PC-3 (cell line): ENCODE results near the gene NSL1. TPM values are rescaled to one million over a fixed set of nuclear protein-coding genes. Genes with fewer than 3 reads are reported as not detected.

Experiments used
- ATAC-seq: fragments of 200-7000 bp; cut with Tn5 transposase; 2 replicates; pipeline ENCODE4 v1.9.1; 2020; ENCODE audit warnings: mild to moderate bottlenecking, moderate library complexity
- BruUV-seq: library from RNA; stranded (reverse); fragments of 400-500 nt; replicated peaks from 2 replicates; lab custom pipeline; 2021; lab: Mats Ljungman, UMichigan
- CTCF ChIA-PET: fragments of 300-600 bp; sonication (Branson Sonifier 250); formaldehyde crosslinking; loops from one replicate; lab custom pipeline; 2022; ENCODE audit warnings: antibody characterized with exemption; lab: Charles Lee
- POLR2A ChIA-PET: fragments of 300-600 bp; sonication (Branson Sonifier 250); formaldehyde crosslinking; loops from one replicate; lab custom pipeline; 2022; ENCODE audit warnings: antibody characterized with exemption; ENCODE audit not compliant: unreplicated experiment; lab: Charles Lee
- DNase-seq: peaks from one replicate; pipeline ENCODE4 v3.0.0-alpha.2; 2015
- H2AFZ ChIP-seq: fragments of 300-600 bp; sonication (generic); 2 replicates; pipeline ENCODE4 v1.6.0; 2016; ENCODE audit warnings: antibody characterized with exemption, low read length
- H3F3A ChIP-seq: fragments of 300-600 bp; sonication (generic); one replicate; pipeline ENCODE4 v1.6.0; 2017; ENCODE audit warnings: antibody characterized with exemption, low read length, control low read depth, mild to moderate bottlenecking; ENCODE audit not compliant: unreplicated experiment
- H3K27ac ChIP-seq: fragments of 300-600 bp; sonication (generic); 2 replicates; pipeline ENCODE4 v1.5.1; 2016; ENCODE audit warnings: mild to moderate bottlenecking, low read length
- H3K27me3 ChIP-seq: fragments of 300-600 bp; sonication (generic); 2 replicates; pipeline ENCODE4 v1.6.1; 2016; ENCODE audit warnings: low read length, mixed read lengths
- H3K36me3 ChIP-seq: fragments of 300-600 bp; sonication (generic); 2 replicates; pipeline ENCODE4 v1.6.1; 2016; ENCODE audit warnings: low read depth, mixed run types, low read length, mixed read lengths
- H3K4me1 ChIP-seq: fragments of 300-600 bp; sonication (generic); 2 replicates; pipeline ENCODE4 v1.5.1; 2016; ENCODE audit warnings: low read length; ENCODE audit not compliant: insufficient read depth
- H3K4me2 ChIP-seq: fragments of 300-600 bp; sonication (generic); 2 replicates; pipeline ENCODE4 v1.6.0; 2016; ENCODE audit warnings: low read length
- H3K4me3 ChIP-seq: fragments of 300-600 bp; sonication (generic); 2 replicates; pipeline ENCODE4 v1.5.1; 2016; ENCODE audit warnings: mild to moderate bottlenecking, low read length, mixed read lengths
- H3K79me2 ChIP-seq: fragments of 300-600 bp; sonication (generic); 2 replicates; pipeline ENCODE4 v1.6.1; 2017; ENCODE audit warnings: low read length, mixed read lengths
- H3K9ac ChIP-seq: fragments of 300-600 bp; sonication (generic); 2 replicates; pipeline ENCODE4 v1.6.0; 2016; ENCODE audit warnings: mild to moderate bottlenecking, low read length
- H3K9me2 ChIP-seq: fragments of 300-600 bp; sonication (generic); replicated peaks from 2 replicates; pipeline ENCODE4 v1.6.1; 2016; ENCODE audit warnings: mixed run types, low read length, mixed read lengths
- H3K9me3 ChIP-seq: fragments of 300-600 bp; sonication (generic); 2 replicates; pipeline ENCODE4 v1.6.1; 2016; ENCODE audit warnings: low read length, mixed read lengths
- H4K20me1 ChIP-seq: fragments of 300-600 bp; sonication (generic); 2 replicates; pipeline ENCODE4 v1.6.1; 2016; ENCODE audit warnings: low read length, mixed read lengths
- EZH2 ChIP-seq: fragments of 300-600 bp; sonication (generic); IDR thresholded peaks from one replicate; pipeline ENCODE4 v1.6.1; 2017; ENCODE audit warnings: antibody characterized with exemption, mild to moderate bottlenecking, low read length; ENCODE audit not compliant: unreplicated experiment
- EZH2phosphoT487 ChIP-seq: fragments of 300-600 bp; sonication (generic); IDR thresholded peaks from 2 replicates; pipeline ENCODE4 v1.6.1; 2018; ENCODE audit warnings: mild to moderate bottlenecking, antibody characterized with exemption, low read length, borderline replicate concordance
- intact Hi-C: fragments of 100-400 bp; cut with micrococcal nuclease; formaldehyde crosslinking; loops from 2 replicates; pipeline ENCODE4 v1.9.0; 2023
- total RNA-seq: library from RNA; depleted of rRNA; stranded (reverse); fragments of >200 nt; gene quantifications from 2 replicates; pipeline ENCODE4 v1.2.3, GENCODE V29; 2014
- TF ChIP-seq, protein P1 (sequence below): fragments of 300-600 bp; sonication (generic); conservative IDR thresholded peaks from 2 replicates; pipeline ENCODE4 v1.5.1; 2017; ENCODE audit warnings: antibody characterized with exemption, low read depth, mild to moderate bottlenecking, low read length

The NSL1 gene
- total RNA-seq, 1 experiment from 2014 or later = 56.1 TPM

DNA sequence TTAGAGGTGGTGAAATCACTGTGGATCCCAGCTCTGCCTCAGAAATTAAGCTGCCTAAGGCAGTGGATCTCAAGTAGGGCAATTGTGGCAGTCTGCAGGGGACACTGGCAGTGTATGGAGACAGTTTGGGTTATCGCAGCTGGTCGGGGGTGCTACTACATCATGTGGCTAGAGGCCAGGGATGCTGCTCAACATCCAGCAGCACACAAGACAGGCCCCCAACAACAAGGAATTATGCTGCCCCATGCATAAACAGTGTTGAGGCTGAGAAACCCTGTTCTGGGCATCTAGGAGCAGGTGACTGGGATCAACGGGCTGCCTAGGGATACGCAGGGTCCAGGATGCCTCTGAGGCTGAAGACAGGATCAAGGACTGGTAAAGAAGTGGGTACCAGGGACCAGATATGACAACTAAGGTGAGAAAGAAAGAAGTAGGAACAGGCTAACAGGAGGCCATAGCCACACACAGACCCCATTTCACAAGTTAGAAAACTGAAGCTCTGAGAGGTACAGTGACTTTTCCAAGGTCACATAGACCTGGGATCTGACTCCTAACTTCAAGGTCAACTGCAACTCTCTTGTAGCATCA is 100.7 kb downstream of the NSL1 start:
- ChIA-PET POLR2A (no interaction called here), CTCF (no interaction called here)
- no peaks in the 10 kb centered on the region for H3K9me3 ChIP-seq
- no peak overlapping the region for H3K9ac ChIP-seq
- ATAC-seq (no peak), DNase-seq (no peak)
- H3K27ac ChIP-seq = no peak overlapping the region
- H3K4me2 ChIP-seq = no peak overlapping the region
- BruUV-seq = no TSS peak
- no peaks in the 10 kb centered on the region for H3K79me2 ChIP-seq
- H3K4me1 ChIP-seq = peaks cover 4% of the 10 kb centered on the region; the same call in 1 of the 2 replicates
- H3F3A ChIP-seq = no peaks in the 10 kb centered on the region
- H4K20me1 ChIP-seq = no peaks in the 10 kb centered on the region
- TF ChIP-seq, protein P1, sequence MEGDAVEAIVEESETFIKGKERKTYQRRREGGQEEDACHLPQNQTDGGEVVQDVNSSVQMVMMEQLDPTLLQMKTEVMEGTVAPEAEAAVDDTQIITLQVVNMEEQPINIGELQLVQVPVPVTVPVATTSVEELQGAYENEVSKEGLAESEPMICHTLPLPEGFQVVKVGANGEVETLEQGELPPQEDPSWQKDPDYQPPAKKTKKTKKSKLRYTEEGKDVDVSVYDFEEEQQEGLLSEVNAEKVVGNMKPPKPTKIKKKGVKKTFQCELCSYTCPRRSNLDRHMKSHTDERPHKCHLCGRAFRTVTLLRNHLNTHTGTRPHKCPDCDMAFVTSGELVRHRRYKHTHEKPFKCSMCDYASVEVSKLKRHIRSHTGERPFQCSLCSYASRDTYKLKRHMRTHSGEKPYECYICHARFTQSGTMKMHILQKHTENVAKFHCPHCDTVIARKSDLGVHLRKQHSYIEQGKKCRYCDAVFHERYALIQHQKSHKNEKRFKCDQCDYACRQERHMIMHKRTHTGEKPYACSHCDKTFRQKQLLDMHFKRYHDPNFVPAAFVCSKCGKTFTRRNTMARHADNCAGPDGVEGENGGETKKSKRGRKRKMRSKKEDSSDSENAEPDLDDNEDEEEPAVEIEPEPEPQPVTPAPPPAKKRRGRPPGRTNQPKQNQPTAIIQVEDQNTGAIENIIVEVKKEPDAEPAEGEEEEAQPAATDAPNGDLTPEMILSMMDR = no peak
- no peak for TF ChIP-seq EZH2phosphoT487
- TF ChIP-seq EZH2 = no peak
- intact Hi-C loops = no loop called here
- H3K9me2 ChIP-seq = no peaks in the 10 kb centered on the region
- H3K27me3 ChIP-seq = peaks cover 26% of the 10 kb centered on the region
- no peak overlapping the region for H2AFZ ChIP-seq
- H3K36me3 ChIP-seq = no peaks in the 10 kb centered on the region
- no peak overlapping the region for H3K4me3 ChIP-seq

DNA sequence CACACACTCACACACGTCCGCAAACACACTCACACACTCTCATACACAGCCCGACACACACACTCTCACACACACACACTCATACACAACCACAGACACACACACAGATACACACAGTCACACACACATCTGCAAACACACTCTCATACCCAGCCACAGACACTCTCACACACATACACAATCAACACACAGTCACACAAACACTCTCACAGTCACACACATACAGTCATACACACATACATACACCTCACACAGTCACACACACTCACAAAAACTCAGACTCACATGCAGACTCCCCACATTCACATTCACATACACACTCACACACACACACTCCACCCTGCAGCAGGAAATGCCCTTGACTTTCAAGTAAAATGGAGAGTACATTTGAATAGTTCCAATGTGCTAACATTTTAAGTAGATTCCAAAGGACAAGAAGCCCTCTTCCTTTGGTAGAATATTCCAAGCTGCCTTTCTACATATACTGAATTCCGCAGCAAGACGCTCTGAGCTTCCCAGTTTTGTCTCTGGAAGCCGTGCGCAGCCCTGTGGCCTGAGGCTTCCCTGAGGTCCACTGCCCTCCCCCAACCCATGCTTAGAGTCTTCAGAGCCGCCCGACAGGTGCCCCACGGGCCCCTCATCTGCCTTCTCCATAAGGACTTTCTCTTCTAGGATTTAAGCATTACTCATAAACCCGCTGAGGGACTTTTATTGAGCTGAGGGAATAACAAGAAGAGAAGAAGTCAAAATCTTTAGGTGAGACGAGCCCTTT is 101.6 kb downstream of the NSL1 start:
- H3K4me1 ChIP-seq = peaks cover 4% of the 10 kb centered on the region; the same call in 1 of the 2 replicates
- no peak overlapping the region for H3K27ac ChIP-seq
- no peak overlapping the region for H3K4me3 ChIP-seq
- POLR2A ChIA-PET = no interaction called here
- no peak for DNase-seq
- intact Hi-C loops = no loop called here
- CTCF ChIA-PET = interaction anchor here (1.2 kb wide), 1 partner anchor 25 kb away, joined by 3 read pairs; no protein-coding TSS in a partner anchor
- no peak overlapping the region for H2AFZ ChIP-seq
- H3K79me2 ChIP-seq = no peaks in the 10 kb centered on the region
- H4K20me1 ChIP-seq = no peaks in the 10 kb centered on the region
- H3K9ac ChIP-seq = no peak overlapping the region
- no peak for TF ChIP-seq EZH2phosphoT487
- TF ChIP-seq EZH2 = no peak
- TF ChIP-seq, protein P1 = no peak
- H3K36me3 ChIP-seq = no peaks in the 10 kb centered on the region
- H3K27me3 ChIP-seq = peaks cover 22% of the 10 kb centered on the region; the same call in 1 of the 2 replicates
- H3K9me2 ChIP-seq = no peaks in the 10 kb centered on the region
- ATAC-seq = no peak
- H3K9me3 ChIP-seq = no peaks in the 10 kb centered on the region
- no peak overlapping the region for H3K4me2 ChIP-seq
- no TSS peak for BruUV-seq
- no peaks in the 10 kb centered on the region for H3F3A ChIP-seq
